Measurements from ENCODE around the gene TDP1. TPM values are rescaled to one million over a fixed set of nuclear protein-coding genes. Genes with fewer than 3 reads are reported as not detected.

Gene TDP1
- total RNA-seq, 1 donor from 2014 or later: 54.7 TPM

DNA sequence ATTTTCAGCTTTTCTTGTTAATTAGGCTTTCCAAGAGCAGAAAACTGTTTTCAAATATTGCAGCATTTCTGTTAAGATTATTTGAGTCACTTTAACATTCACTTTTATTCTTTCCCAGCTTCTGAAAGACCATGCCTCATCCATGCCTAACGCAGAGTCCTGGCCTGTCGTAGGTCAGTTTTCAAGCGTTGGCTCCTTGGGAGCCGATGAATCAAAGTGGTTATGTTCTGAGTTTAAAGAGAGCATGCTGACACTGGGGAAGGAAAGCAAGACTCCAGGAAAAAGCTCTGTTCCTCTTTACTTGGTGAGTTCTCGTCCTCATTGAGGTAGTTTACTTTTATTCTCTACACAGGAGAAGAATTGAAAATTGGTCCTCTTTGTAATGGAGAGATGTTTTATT is 33.1 kb downstream of the TDP1 start:
- POLR2A ChIA-PET: no interaction called here
- H3K27me3 Mint-ChIP-seq: no peaks in the 10 kb centered on the region
- intact Hi-C loops (cut with micrococcal nuclease): no loop called here
- TF ChIP-seq, protein P1, sequence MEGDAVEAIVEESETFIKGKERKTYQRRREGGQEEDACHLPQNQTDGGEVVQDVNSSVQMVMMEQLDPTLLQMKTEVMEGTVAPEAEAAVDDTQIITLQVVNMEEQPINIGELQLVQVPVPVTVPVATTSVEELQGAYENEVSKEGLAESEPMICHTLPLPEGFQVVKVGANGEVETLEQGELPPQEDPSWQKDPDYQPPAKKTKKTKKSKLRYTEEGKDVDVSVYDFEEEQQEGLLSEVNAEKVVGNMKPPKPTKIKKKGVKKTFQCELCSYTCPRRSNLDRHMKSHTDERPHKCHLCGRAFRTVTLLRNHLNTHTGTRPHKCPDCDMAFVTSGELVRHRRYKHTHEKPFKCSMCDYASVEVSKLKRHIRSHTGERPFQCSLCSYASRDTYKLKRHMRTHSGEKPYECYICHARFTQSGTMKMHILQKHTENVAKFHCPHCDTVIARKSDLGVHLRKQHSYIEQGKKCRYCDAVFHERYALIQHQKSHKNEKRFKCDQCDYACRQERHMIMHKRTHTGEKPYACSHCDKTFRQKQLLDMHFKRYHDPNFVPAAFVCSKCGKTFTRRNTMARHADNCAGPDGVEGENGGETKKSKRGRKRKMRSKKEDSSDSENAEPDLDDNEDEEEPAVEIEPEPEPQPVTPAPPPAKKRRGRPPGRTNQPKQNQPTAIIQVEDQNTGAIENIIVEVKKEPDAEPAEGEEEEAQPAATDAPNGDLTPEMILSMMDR (IDR thresholded peaks at IDR 0.05): no peak
- no peaks in the 10 kb centered on the region for H3K9me3 Mint-ChIP-seq
- DNase-seq (no peak), ATAC-seq (ENCODE audit: low read depth) (no peak)
- no peak overlapping the region for H3K27ac Mint-ChIP-seq
- H3K36me3 Mint-ChIP-seq (ENCODE audit: low read depth): peaks cover 78% of the 10 kb centered on the region
- CTCF ChIA-PET: no interaction called here
- H3K4me3 Mint-ChIP-seq: no peak overlapping the region
- H3K4me1 Mint-ChIP-seq: no peaks in the 10 kb centered on the region

DNA sequence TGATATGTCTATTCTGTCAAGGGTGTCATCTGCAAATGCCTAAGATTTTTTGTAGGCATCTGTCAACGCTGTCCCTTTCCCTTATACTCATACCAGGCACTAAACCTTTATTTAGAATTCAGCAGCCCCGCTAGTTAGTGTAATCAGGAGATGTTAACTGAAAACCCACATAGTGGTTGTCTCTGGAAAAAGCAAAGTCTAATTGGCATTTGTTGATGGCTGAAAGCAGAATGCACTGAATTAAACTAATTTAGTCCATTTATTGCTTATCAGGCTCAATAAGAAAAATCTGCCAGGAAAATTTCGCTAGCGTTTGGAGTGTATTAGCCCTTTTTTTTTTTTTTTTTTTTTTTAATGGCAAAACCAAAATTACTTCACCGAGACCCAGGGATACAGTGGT is 34.5 kb downstream of the TDP1 start:
- Mint-ChIP-seq H3K4me3 (no peak overlapping the region), H3K9me3 (no peaks in the 10 kb centered on the region), H3K27ac (no peak overlapping the region), H3K27me3 (no peaks in the 10 kb centered on the region), H3K36me3 (ENCODE audit: low read depth) (peaks cover 81% of the 10 kb centered on the region), H3K4me1 (no peaks in the 10 kb centered on the region)
- POLR2A ChIA-PET: no interaction called here
- intact Hi-C loops (cut with micrococcal nuclease): no loop called here
- TF ChIP-seq, protein P1 (IDR thresholded peaks at IDR 0.05): no peak
- ATAC-seq (ENCODE audit: low read depth): no peak
- DNase-seq: no peak
- CTCF ChIA-PET: no interaction called here

DNA sequence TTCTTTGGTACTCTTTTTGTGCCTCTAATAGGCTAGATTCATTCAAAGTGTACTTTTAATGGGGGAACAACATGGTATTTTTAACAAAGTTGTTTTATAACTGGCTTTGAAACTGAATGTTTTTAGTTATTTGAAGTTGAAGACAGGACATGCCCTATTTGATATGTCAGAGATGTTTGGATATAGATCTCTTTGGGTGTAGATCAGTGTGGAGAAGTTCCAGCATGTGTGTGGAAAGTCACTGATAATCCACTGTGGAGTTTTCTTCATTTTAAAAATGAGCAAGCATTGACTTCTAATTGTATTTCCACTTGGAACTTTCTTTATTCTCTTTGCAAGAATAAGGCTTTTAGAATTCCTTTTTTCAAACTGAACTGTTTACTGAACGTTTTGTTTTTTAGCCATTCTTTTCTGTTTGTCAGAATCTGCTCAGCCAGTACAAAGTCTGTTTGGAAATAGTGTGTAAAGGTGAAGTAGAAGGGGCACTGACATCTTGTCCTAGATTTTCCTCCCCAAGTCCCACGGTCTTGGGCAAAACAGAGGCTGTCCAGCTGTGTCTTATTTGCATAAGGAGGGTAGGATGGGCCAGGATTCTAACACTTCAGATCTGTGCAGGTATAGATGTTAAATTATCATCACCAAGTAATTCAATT is 35.0 kb downstream of the TDP1 start:
- no peaks in the 10 kb centered on the region for H3K9me3 Mint-ChIP-seq
- intact Hi-C loops (cut with micrococcal nuclease): no loop called here
- ChIA-PET CTCF (no interaction called here), POLR2A (no interaction called here)
- no peaks in the 10 kb centered on the region for H3K4me1 Mint-ChIP-seq
- no peaks in the 10 kb centered on the region for H3K27me3 Mint-ChIP-seq
- H3K36me3 Mint-ChIP-seq (ENCODE audit: low read depth): peaks cover 82% of the 10 kb centered on the region
- TF ChIP-seq, protein P1 (IDR thresholded peaks at IDR 0.05): no peak
- ATAC-seq (ENCODE audit: low read depth) (no peak), DNase-seq (no peak)
- no peak overlapping the region for H3K4me3 Mint-ChIP-seq
- H3K27ac Mint-ChIP-seq: no peak overlapping the region

DNA sequence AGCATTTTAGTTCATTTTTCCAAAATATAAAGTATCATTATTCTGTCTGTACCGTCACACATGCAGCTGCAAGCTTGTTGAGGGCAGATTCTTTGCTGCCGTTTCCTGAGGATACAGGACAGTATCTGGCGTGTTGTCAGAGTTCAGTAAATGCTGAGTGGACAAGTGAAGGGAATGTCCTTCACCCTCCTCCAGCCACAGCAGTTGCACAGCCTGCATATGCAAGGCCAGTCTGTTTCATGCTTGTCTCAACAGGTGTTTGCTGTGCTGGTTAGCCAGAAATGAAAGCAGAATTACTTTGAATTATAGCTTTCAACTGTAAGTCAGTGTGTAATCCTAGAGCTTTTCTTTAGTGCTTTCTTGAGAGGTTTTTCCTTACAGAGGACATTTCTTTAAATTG is 36.5 kb downstream of the TDP1 start:
- no peak for ATAC-seq (ENCODE audit: low read depth)
- H3K36me3 Mint-ChIP-seq (ENCODE audit: low read depth): peaks cover 83% of the 10 kb centered on the region

DNA sequence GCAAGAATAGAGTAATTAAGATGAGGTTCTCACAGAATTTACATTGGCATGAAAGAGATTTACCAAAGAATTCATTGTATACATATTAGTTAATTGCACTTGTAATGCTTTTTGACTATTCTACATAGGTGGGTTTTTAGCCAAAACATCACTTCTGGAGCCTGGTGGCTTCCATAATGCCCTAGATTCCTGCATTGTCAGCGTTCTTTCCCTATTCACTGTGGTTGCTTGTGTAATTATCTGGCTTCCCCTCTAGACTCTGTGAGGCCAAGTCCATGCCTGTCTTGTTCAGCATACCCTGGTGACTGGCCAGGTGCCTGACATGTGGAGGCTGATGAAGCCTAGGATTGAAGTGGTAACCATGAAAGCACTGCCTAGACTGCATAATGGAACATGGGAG is 41.2 kb downstream of the TDP1 start:
- Mint-ChIP-seq H3K36me3 (ENCODE audit: low read depth) (peaks cover 76% of the 10 kb centered on the region), H3K27me3 (no peaks in the 10 kb centered on the region), H3K9me3 (no peaks in the 10 kb centered on the region), H3K4me3 (no peak overlapping the region), H3K27ac (no peak overlapping the region), H3K4me1 (no peaks in the 10 kb centered on the region)
- CTCF ChIA-PET: no interaction called here
- POLR2A ChIA-PET: no interaction called here
- intact Hi-C loops (cut with micrococcal nuclease): no loop called here
- TF ChIP-seq, protein P1 (IDR thresholded peaks at IDR 0.05): no peak
- DNase-seq: no peak
- ATAC-seq (ENCODE audit: low read depth): no peak

More for the DNA sequence above, 36.5 kb downstream of the TDP1 start:
- Mint-ChIP-seq H3K4me3 (no peak overlapping the region), H3K9me3 (no peaks in the 10 kb centered on the region), H3K27me3 (no peaks in the 10 kb centered on the region), H3K4me1 (no peaks in the 10 kb centered on the region), H3K27ac (no peak overlapping the region)
- TF ChIP-seq, protein P1 (IDR thresholded peaks at IDR 0.05): no peak
- DNase-seq: no peak
- intact Hi-C loops (cut with micrococcal nuclease): no loop called here
- POLR2A ChIA-PET: no interaction called here
- CTCF ChIA-PET: interaction anchor here (1.1 kb wide), 1 partner anchor 18 kb away, joined by 3 read pairs; no protein-coding TSS in a partner anchor

All from activated B cell treated with CpG ODN at 0.5 μM for 24 hours (primary cell).